ENCODE results near the gene EDA.

EDA gene

GRCh38 chrX:69618803-69619202 lies 2.9 kb downstream of the EDA start:
- H3K4me1 ChIP-seq (ENCODE audit: control insufficient read depth, low read depth, low read length) = peaks cover 4% of the 10 kb centered on the region
- no peaks in the 10 kb centered on the region for H3K36me3 ChIP-seq (ENCODE audit: control insufficient read depth, low read depth, low read length)
- no peak overlapping the region for H3K27ac ChIP-seq (ENCODE audit: low read length)
- peaks cover 16% of the 10 kb centered on the region for H3K27me3 ChIP-seq (ENCODE audit: control insufficient read depth, insufficient read depth, low read length)
- no peak overlapping the region for H3K4me3 ChIP-seq (ENCODE audit: low read length)
- peaks cover 18% of the 10 kb centered on the region for H3K9me3 ChIP-seq (ENCODE audit: control insufficient read depth, low read depth, low read length)
- no peak overlapping the region for H3K9ac ChIP-seq (ENCODE audit: low read length)

GRCh38 chrX:69626129-69626528 lies 10.2 kb downstream of the EDA start:
- Histone ChIP-seq H3K9ac (ENCODE audit: low read length) (no peak overlapping the region), H3K9me3 (ENCODE audit: control insufficient read depth, low read depth, low read length) (peaks cover 30% of the 10 kb centered on the region), H3K36me3 (ENCODE audit: control insufficient read depth, low read depth, low read length) (no peaks in the 10 kb centered on the region), H3K4me3 (ENCODE audit: low read length) (no peak overlapping the region), H3K27me3 (ENCODE audit: control insufficient read depth, insufficient read depth, low read length) (no peaks in the 10 kb centered on the region), H3K27ac (ENCODE audit: low read length) (no peak overlapping the region), H3K4me1 (ENCODE audit: control insufficient read depth, low read depth, low read length) (no peaks in the 10 kb centered on the region)

GRCh38 chrX:69627744-69628143 lies 11.8 kb downstream of the EDA start:
- Histone ChIP-seq H3K4me3 (ENCODE audit: low read length) (no peak overlapping the region), H3K36me3 (ENCODE audit: control insufficient read depth, low read depth, low read length) (no peaks in the 10 kb centered on the region), H3K9me3 (ENCODE audit: control insufficient read depth, low read depth, low read length) (peaks cover 26% of the 10 kb centered on the region), H3K9ac (ENCODE audit: low read length) (no peak overlapping the region), H3K4me1 (ENCODE audit: control insufficient read depth, low read depth, low read length) (no peaks in the 10 kb centered on the region), H3K27ac (ENCODE audit: low read length) (no peak overlapping the region), H3K27me3 (ENCODE audit: control insufficient read depth, insufficient read depth, low read length) (no peaks in the 10 kb centered on the region)

GRCh38 chrX:69630147-69630546 lies 14.2 kb downstream of the EDA start:
- no peaks in the 10 kb centered on the region for H3K36me3 ChIP-seq (ENCODE audit: control insufficient read depth, low read depth, low read length)
- no peak overlapping the region for H3K27ac ChIP-seq (ENCODE audit: low read length)
- no peak overlapping the region for H3K9ac ChIP-seq (ENCODE audit: low read length)
- H3K27me3 ChIP-seq (ENCODE audit: control insufficient read depth, insufficient read depth, low read length) = no peaks in the 10 kb centered on the region
- H3K4me1 ChIP-seq (ENCODE audit: control insufficient read depth, low read depth, low read length) = no peaks in the 10 kb centered on the region
- H3K4me3 ChIP-seq (ENCODE audit: low read length) = no peak overlapping the region
- peaks cover 9% of the 10 kb centered on the region for H3K9me3 ChIP-seq (ENCODE audit: control insufficient read depth, low read depth, low read length)

- no peak overlapping the region for H3K9ac ChIP-seq (ENCODE audit: low read length)
- no peaks in the 10 kb centered on the region for H3K27me3 ChIP-seq (ENCODE audit: control insufficient read depth, insufficient read depth, low read length)
- H3K9me3 ChIP-seq (ENCODE audit: control insufficient read depth, low read depth, low read length) = peaks cover 25% of the 10 kb centered on the region
- no peak overlapping the region for H3K4me3 ChIP-seq (ENCODE audit: low read length)
- no peaks in the 10 kb centered on the region for H3K36me3 ChIP-seq (ENCODE audit: control insufficient read depth, low read depth, low read length)
- no peaks in the 10 kb centered on the region for H3K4me1 ChIP-seq (ENCODE audit: control insufficient read depth, low read depth, low read length)
- no peak overlapping the region for H3K27ac ChIP-seq (ENCODE audit: low read length)
These were observed 48.8 kb downstream of the EDA start for GRCh38 chrX:69664693-69665092.

- H3K4me3 ChIP-seq (ENCODE audit: low read length) = no peak overlapping the region
- peaks cover 40% of the 10 kb centered on the region for H3K9me3 ChIP-seq (ENCODE audit: control insufficient read depth, low read depth, low read length)
- no peak overlapping the region for H3K27ac ChIP-seq (ENCODE audit: low read length)
These were observed 54.2 kb downstream of the EDA start for GRCh38 chrX:69670001-69670555.

GRCh38 chrX:69674891-69675290 lies 59.0 kb downstream of the EDA start:
- Histone ChIP-seq H3K4me1 (ENCODE audit: control insufficient read depth, low read depth, low read length) (no peaks in the 10 kb centered on the region), H3K36me3 (ENCODE audit: control insufficient read depth, low read depth, low read length) (no peaks in the 10 kb centered on the region), H3K4me3 (ENCODE audit: low read length) (no peak overlapping the region), H3K27me3 (ENCODE audit: control insufficient read depth, insufficient read depth, low read length) (no peaks in the 10 kb centered on the region), H3K9me3 (ENCODE audit: control insufficient read depth, low read depth, low read length) (peaks cover 17% of the 10 kb centered on the region), H3K9ac (ENCODE audit: low read length) (no peak overlapping the region), H3K27ac (ENCODE audit: low read length) (no peak overlapping the region)

More at GRCh38 chrX:69670001-69670555, 54.2 kb downstream of the EDA start:
- Histone ChIP-seq H3K36me3 (ENCODE audit: control insufficient read depth, low read depth, low read length) (no peaks in the 10 kb centered on the region), H3K27me3 (ENCODE audit: control insufficient read depth, insufficient read depth, low read length) (no peaks in the 10 kb centered on the region), H3K9ac (ENCODE audit: low read length) (no peak overlapping the region), H3K4me1 (ENCODE audit: control insufficient read depth, low read depth, low read length) (no peaks in the 10 kb centered on the region)

GRCh38 chrX:69705818-69706217 lies 89.9 kb downstream of the EDA start:
- Histone ChIP-seq H3K4me3 (ENCODE audit: low read length) (no peak overlapping the region), H3K27me3 (ENCODE audit: control insufficient read depth, insufficient read depth, low read length) (no peaks in the 10 kb centered on the region), H3K9ac (ENCODE audit: low read length) (no peak overlapping the region), H3K27ac (ENCODE audit: low read length) (no peak overlapping the region), H3K36me3 (ENCODE audit: control insufficient read depth, low read depth, low read length) (no peaks in the 10 kb centered on the region), H3K4me1 (ENCODE audit: control insufficient read depth, low read depth, low read length) (peaks cover 5% of the 10 kb centered on the region), H3K9me3 (ENCODE audit: control insufficient read depth, low read depth, low read length) (peaks cover 8% of the 10 kb centered on the region)

- Histone ChIP-seq H3K36me3 (ENCODE audit: control insufficient read depth, low read depth, low read length) (no peaks in the 10 kb centered on the region), H3K9ac (ENCODE audit: low read length) (no peak overlapping the region), H3K27me3 (ENCODE audit: control insufficient read depth, insufficient read depth, low read length) (no peaks in the 10 kb centered on the region), H3K4me3 (ENCODE audit: low read length) (no peak overlapping the region), H3K9me3 (ENCODE audit: control insufficient read depth, low read depth, low read length) (peaks cover 39% of the 10 kb centered on the region), H3K27ac (ENCODE audit: low read length) (no peak overlapping the region), H3K4me1 (ENCODE audit: control insufficient read depth, low read depth, low read length) (no peaks in the 10 kb centered on the region)
These were observed 102.2 kb downstream of the EDA start for GRCh38 chrX:69718102-69718501.

GRCh38 chrX:69724307-69724706 lies 108.4 kb downstream of the EDA start:
- Histone ChIP-seq H3K9ac (ENCODE audit: low read length) (no peak overlapping the region), H3K27ac (ENCODE audit: low read length) (no peak overlapping the region), H3K4me1 (ENCODE audit: control insufficient read depth, low read depth, low read length) (no peaks in the 10 kb centered on the region), H3K27me3 (ENCODE audit: control insufficient read depth, insufficient read depth, low read length) (no peaks in the 10 kb centered on the region), H3K36me3 (ENCODE audit: control insufficient read depth, low read depth, low read length) (no peaks in the 10 kb centered on the region), H3K9me3 (ENCODE audit: control insufficient read depth, low read depth, low read length) (peaks cover 12% of the 10 kb centered on the region), H3K4me3 (ENCODE audit: low read length) (no peak overlapping the region)

- Histone ChIP-seq H3K36me3 (ENCODE audit: control insufficient read depth, low read depth, low read length) (no peaks in the 10 kb centered on the region), H3K9ac (ENCODE audit: low read length) (no peak overlapping the region), H3K4me1 (ENCODE audit: control insufficient read depth, low read depth, low read length) (no peaks in the 10 kb centered on the region), H3K4me3 (ENCODE audit: low read length) (no peak overlapping the region), H3K27me3 (ENCODE audit: control insufficient read depth, insufficient read depth, low read length) (no peaks in the 10 kb centered on the region), H3K27ac (ENCODE audit: low read length) (no peak overlapping the region), H3K9me3 (ENCODE audit: control insufficient read depth, low read depth, low read length) (peaks cover 13% of the 10 kb centered on the region)
These were observed 124.4 kb downstream of the EDA start for GRCh38 chrX:69740317-69740716.

- H3K4me1 ChIP-seq (ENCODE audit: control insufficient read depth, low read depth, low read length) = no peaks in the 10 kb centered on the region
- no peak overlapping the region for H3K27ac ChIP-seq (ENCODE audit: low read length)
- no peak overlapping the region for H3K4me3 ChIP-seq (ENCODE audit: low read length)
- no peaks in the 10 kb centered on the region for H3K27me3 ChIP-seq (ENCODE audit: control insufficient read depth, insufficient read depth, low read length)
- no peaks in the 10 kb centered on the region for H3K36me3 ChIP-seq (ENCODE audit: control insufficient read depth, low read depth, low read length)
- peaks cover 13% of the 10 kb centered on the region for H3K9me3 ChIP-seq (ENCODE audit: control insufficient read depth, low read depth, low read length)
- no peak overlapping the region for H3K9ac ChIP-seq (ENCODE audit: low read length)
These were observed 125.8 kb downstream of the EDA start for GRCh38 chrX:69741721-69742120.

Data from iPS-18a (cell line).